ENCODE results near the gene HNRNPA0. TPM values are rescaled to one million over a fixed set of nuclear protein-coding genes. Genes with fewer than 3 reads are reported as not detected.

Gene HNRNPA0
- total RNA-seq, 1 experiment from 2014 or later = 13.0 TPM

GRCh38 chr5:137754961-137755762, 999 bp upstream of the HNRNPA0 start:
- CTCF ChIA-PET = no interaction called here

GRCh38 chr5:137753691-137754187, 424 bp downstream of the HNRNPA0 start:
- DNase-seq (no peak), ATAC-seq (peak; percentile 2)
- H3K9me2 ChIP-seq (replicated peaks; ENCODE audit: low read length) = no peaks in the 10 kb centered on the region
- peak overlapping the region; percentile 79 for H3K4me3 ChIP-seq (ENCODE audit: low read length)
- no peak overlapping the region; the same call in 1 of the 2 replicates for H2AFZ ChIP-seq (ENCODE audit: low read length)
- H3K36me3 ChIP-seq (ENCODE audit: low read depth, low read length) = peaks cover 11% of the 10 kb centered on the region
- peak overlapping the region; percentile 98 for H3K4me2 ChIP-seq (ENCODE audit: low read length)
- TF ChIP-seq EZH2phosphoT487 (IDR thresholded peaks at IDR 0.05; ENCODE audit: borderline replicate concordance, low read length) = no peak
- no peak for TF ChIP-seq EZH2 (IDR thresholded peaks at IDR 0.05; ENCODE audit: low read length, unreplicated experiment)
- no peak for TF ChIP-seq CTCF (conservative IDR thresholded peaks at IDR 0.05; ENCODE audit: low read depth, low read length)
- peak overlapping the region; percentile 90 for H3K27ac ChIP-seq (ENCODE audit: low read length)
- TSS peak; percentile 77 for BruUV-seq (replicated peaks)
- H3K27me3 ChIP-seq (ENCODE audit: low read length) = no peaks in the 10 kb centered on the region
- ChIA-PET POLR2A (ENCODE audit: unreplicated experiment) (interaction anchor here (0.6 kb wide), 1 partner anchor 1508 kb away, joined by 4 read pairs; no protein-coding TSS in a partner anchor), CTCF (no interaction called here)
- no peaks in the 10 kb centered on the region for H3K9me3 ChIP-seq (ENCODE audit: low read length)
- H4K20me1 ChIP-seq (ENCODE audit: low read length) = peaks cover 43% of the 10 kb centered on the region
- H3F3A ChIP-seq (ENCODE audit: low read length, unreplicated experiment) = no peaks in the 10 kb centered on the region
- peaks cover 54% of the 10 kb centered on the region for H3K79me2 ChIP-seq (ENCODE audit: low read length)
- H3K9ac ChIP-seq (ENCODE audit: low read length) = peak overlapping the region; percentile 99
- intact Hi-C loops (cut with micrococcal nuclease) = no loop called here
- peaks cover 18% of the 10 kb centered on the region for H3K4me1 ChIP-seq (ENCODE audit: insufficient read depth, low read length)

More at GRCh38 chr5:137754961-137755762, 999 bp upstream of the HNRNPA0 start:
- POLR2A ChIA-PET (ENCODE audit: unreplicated experiment) = interaction anchor here (0.7 kb wide), 1 partner anchor 14 kb away, joined by 3 read pairs; no protein-coding TSS in a partner anchor
- peak overlapping the region; percentile 79 for H3K4me3 ChIP-seq (ENCODE audit: low read length)
- peaks cover 11% of the 10 kb centered on the region for H3K36me3 ChIP-seq (ENCODE audit: low read depth, low read length)
- H3K27me3 ChIP-seq (ENCODE audit: low read length) = no peaks in the 10 kb centered on the region
- H3K9me2 ChIP-seq (replicated peaks; ENCODE audit: low read length) = no peaks in the 10 kb centered on the region
- H2AFZ ChIP-seq (ENCODE audit: low read length) = peak overlapping the region; percentile 85
- ATAC-seq (peak; percentile 15), DNase-seq (no peak)
- H3K9me3 ChIP-seq (ENCODE audit: low read length) = no peaks in the 10 kb centered on the region
- no peak for TF ChIP-seq EZH2 (IDR thresholded peaks at IDR 0.05; ENCODE audit: low read length, unreplicated experiment)
- peak overlapping the region; percentile 90 for H3K27ac ChIP-seq (ENCODE audit: low read length)
- peak overlapping the region; percentile 99 for H3K9ac ChIP-seq (ENCODE audit: low read length)
- H3K4me1 ChIP-seq (ENCODE audit: insufficient read depth, low read length) = peaks cover 18% of the 10 kb centered on the region
- peak overlapping the region; percentile 98 for H3K4me2 ChIP-seq (ENCODE audit: low read length)
- no peaks in the 10 kb centered on the region for H3F3A ChIP-seq (ENCODE audit: low read length, unreplicated experiment)
- intact Hi-C loops (cut with micrococcal nuclease) = no loop called here
- peaks cover 40% of the 10 kb centered on the region for H3K79me2 ChIP-seq (ENCODE audit: low read length)
- TSS peak; percentile 85 for BruUV-seq (replicated peaks)
- peaks cover 30% of the 10 kb centered on the region for H4K20me1 ChIP-seq (ENCODE audit: low read length)

GRCh38 chr5:137752905-137753690, 1.1 kb downstream of the HNRNPA0 start:
- DNase-seq (peak; percentile 2), ATAC-seq (no peak)
- no peaks in the 10 kb centered on the region for H3F3A ChIP-seq (ENCODE audit: low read length, unreplicated experiment)
- H3K27ac ChIP-seq (ENCODE audit: low read length) = peak overlapping the region; percentile 90
- ChIA-PET POLR2A (ENCODE audit: unreplicated experiment) (interaction anchor here (0.6 kb wide), 1 partner anchor 1507 kb away, joined by 4 read pairs; no protein-coding TSS in a partner anchor), CTCF (no interaction called here)
- H3K9me3 ChIP-seq (ENCODE audit: low read length) = no peaks in the 10 kb centered on the region
- intact Hi-C loops (cut with micrococcal nuclease) = no loop called here
- peak overlapping the region; percentile 99 for H3K9ac ChIP-seq (ENCODE audit: low read length)
- H3K4me3 ChIP-seq (ENCODE audit: low read length) = peak overlapping the region; percentile 79
- BruUV-seq (replicated peaks) = no TSS peak
- no peak for TF ChIP-seq EZH2phosphoT487 (IDR thresholded peaks at IDR 0.05; ENCODE audit: borderline replicate concordance, low read length)
- no peak for TF ChIP-seq EZH2 (IDR thresholded peaks at IDR 0.05; ENCODE audit: low read length, unreplicated experiment)
- TF ChIP-seq CTCF (conservative IDR thresholded peaks at IDR 0.05; ENCODE audit: low read depth, low read length) = no peak
- H2AFZ ChIP-seq (ENCODE audit: low read length) = no peak overlapping the region
- peak overlapping the region; percentile 98 for H3K4me2 ChIP-seq (ENCODE audit: low read length)
- H4K20me1 ChIP-seq (ENCODE audit: low read length) = peaks cover 50% of the 10 kb centered on the region
- H3K27me3 ChIP-seq (ENCODE audit: low read length) = no peaks in the 10 kb centered on the region
- peaks cover 58% of the 10 kb centered on the region for H3K79me2 ChIP-seq (ENCODE audit: low read length)
- no peaks in the 10 kb centered on the region for H3K9me2 ChIP-seq (replicated peaks; ENCODE audit: low read length)
- H3K4me1 ChIP-seq (ENCODE audit: insufficient read depth, low read length) = peaks cover 18% of the 10 kb centered on the region
- H3K36me3 ChIP-seq (ENCODE audit: low read depth, low read length) = peaks cover 11% of the 10 kb centered on the region
